Measurements from ENCODE around the gene PLXNB3.

PLXNB3 gene

DNA sequence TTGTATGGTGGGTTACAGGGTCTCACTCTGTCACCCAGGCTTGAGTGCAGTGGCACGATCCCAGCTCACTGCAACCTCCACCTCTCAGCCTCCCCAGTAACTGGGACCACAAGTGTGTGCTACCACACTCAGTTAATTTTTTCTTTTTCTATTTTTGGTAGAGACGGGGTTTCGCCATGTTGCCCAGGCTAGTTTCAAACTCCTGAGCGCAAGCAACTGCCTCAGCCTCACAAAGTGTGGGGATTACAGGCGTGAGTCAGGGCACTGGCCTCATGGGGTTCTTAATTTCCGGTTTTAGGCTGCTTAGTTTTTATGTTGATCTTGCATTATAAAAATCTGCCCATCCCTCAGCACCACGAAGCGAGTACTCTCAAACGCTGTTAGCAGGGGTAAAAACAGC lies 46.6 kb upstream of the PLXNB3 start (continued):
- TF ChIP-seq, protein P1, sequence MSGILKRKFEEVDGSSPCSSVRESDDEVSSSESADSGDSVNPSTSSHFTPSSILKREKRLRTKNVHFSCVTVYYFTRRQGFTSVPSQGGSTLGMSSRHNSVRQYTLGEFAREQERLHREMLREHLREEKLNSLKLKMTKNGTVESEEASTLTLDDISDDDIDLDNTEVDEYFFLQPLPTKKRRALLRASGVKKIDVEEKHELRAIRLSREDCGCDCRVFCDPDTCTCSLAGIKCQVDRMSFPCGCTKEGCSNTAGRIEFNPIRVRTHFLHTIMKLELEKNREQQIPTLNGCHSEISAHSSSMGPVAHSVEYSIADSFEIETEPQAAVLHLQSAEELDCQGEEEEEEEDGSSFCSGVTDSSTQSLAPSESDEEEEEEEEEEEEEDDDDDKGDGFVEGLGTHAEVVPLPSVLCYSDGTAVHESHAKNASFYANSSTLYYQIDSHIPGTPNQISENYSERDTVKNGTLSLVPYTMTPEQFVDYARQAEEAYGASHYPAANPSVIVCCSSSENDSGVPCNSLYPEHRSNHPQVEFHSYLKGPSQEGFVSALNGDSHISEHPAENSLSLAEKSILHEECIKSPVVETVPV (CRISPR knock-in tag; IDR thresholded peaks at IDR 0.05), result no peak
- TF ChIP-seq RARB (CRISPR knock-in tag; IDR thresholded peaks at IDR 0.05) (no peak), ZFP3 (CRISPR knock-in tag; IDR thresholded peaks at IDR 0.05) (no peak)
- TF ChIP-seq, protein P2, sequence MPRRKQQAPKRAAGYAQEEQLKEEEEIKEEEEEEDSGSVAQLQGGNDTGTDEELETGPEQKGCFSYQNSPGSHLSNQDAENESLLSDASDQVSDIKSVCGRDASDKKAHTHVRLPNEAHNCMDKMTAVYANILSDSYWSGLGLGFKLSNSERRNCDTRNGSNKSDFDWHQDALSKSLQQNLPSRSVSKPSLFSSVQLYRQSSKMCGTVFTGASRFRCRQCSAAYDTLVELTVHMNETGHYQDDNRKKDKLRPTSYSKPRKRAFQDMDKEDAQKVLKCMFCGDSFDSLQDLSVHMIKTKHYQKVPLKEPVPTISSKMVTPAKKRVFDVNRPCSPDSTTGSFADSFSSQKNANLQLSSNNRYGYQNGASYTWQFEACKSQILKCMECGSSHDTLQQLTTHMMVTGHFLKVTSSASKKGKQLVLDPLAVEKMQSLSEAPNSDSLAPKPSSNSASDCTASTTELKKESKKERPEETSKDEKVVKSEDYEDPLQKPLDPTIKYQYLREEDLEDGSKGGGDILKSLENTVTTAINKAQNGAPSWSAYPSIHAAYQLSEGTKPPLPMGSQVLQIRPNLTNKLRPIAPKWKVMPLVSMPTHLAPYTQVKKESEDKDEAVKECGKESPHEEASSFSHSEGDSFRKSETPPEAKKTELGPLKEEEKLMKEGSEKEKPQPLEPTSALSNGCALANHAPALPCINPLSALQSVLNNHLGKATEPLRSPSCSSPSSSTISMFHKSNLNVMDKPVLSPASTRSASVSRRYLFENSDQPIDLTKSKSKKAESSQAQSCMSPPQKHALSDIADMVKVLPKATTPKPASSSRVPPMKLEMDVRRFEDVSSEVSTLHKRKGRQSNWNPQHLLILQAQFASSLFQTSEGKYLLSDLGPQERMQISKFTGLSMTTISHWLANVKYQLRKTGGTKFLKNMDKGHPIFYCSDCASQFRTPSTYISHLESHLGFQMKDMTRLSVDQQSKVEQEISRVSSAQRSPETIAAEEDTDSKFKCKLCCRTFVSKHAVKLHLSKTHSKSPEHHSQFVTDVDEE (CRISPR knock-in tag; IDR thresholded peaks at IDR 0.05), result no peak

DNA sequence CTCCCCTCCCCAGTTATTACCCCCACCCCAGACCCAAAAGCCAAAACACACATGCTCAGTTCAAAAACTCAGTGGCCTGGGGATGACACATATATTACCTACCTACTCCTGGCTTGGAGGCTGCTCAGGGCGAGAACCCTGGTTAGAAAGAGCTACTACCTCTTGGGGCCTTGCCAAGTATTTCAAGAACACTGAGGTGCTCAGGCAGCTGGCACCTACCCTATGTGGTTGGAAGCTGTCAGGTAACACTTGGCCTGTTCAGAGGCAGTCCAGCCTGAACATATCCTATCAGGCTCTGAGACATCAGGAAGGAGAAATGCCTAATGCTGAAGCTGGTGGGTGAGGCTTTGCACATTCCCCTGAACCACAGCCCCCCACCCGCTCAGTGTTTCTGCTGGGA lies 44.8 kb upstream of the PLXNB3 start:
- no peak for ATAC-seq
- TF ChIP-seq ZFP30 (CRISPR knock-in tag; IDR thresholded peaks at IDR 0.05) (no peak), PPARA (CRISPR knock-in tag; IDR thresholded peaks at IDR 0.05; ENCODE audit: borderline replicate concordance) (no peak), ZNF8 (CRISPR knock-in tag; IDR thresholded peaks at IDR 0.05) (no peak), ARNTL (CRISPR knock-in tag; IDR thresholded peaks at IDR 0.05; ENCODE audit: borderline replicate concordance, low read depth) (no peak)

DNA sequence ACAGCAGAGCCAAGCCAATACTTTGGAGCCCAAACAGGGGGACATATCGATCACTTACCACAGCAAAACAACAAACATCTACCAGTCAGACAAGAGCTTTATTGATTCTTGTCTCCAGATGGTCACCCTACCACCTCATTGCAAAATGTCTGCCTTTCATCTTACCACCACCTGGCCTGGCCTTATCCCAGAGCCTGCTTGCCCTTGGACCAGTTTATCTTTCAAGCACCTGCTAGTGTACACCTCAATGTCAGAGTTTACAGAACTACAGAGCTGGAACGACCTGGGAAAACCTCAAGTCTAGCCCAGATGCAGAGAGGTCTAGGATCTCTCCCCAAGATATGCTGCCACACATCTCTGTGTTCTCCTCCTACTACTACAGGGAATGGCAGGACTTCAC lies 44.3 kb upstream of the PLXNB3 start:
- TF ChIP-seq GLIS3 (CRISPR knock-in tag; IDR thresholded peaks at IDR 0.05), result no peak
- no peak for TF ChIP-seq ZC3H10 (CRISPR knock-in tag; IDR thresholded peaks at IDR 0.05)
- TF ChIP-seq ZNF8 (CRISPR knock-in tag; IDR thresholded peaks at IDR 0.05), result no peak
- TF ChIP-seq ZFP30 (CRISPR knock-in tag; IDR thresholded peaks at IDR 0.05), result no peak
- TF ChIP-seq TOX (CRISPR knock-in tag; IDR thresholded peaks at IDR 0.05; ENCODE audit: borderline replicate concordance), result no peak
- TF ChIP-seq SNAI2 (CRISPR knock-in tag; IDR thresholded peaks at IDR 0.05), result no peak
- ATAC-seq, result no peak

DNA sequence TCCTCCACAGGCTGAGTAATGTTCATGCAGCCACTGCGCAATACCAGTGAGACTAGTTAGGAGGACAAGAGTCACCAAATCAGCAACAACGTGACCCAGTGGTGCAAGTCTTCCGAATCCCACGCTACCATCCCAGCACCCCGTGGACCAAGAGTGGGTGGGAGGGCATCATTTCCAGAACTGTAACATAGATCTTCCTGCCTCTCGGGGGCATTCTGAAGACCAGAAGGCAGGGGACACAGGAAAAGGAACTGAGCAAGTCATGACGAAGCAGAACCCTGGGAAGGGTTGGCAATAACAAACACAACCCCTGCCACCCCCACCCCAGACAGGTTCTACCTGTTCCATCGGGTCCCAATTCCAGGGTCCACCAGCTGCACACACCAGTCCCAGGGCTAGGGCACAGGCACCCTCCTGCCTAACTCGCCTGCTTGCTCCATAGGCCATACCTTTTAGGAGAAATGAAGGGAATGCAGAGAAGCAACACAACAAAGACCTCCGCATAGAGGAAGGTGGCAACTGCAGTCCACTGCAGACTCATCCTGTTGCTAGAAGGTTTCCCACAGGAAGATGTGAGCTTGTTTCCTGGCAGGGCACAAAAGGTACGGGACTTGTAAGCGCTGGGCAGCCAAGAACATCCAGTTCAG lies 41.2 kb upstream of the PLXNB3 start:
- TF ChIP-seq ZFP3 (CRISPR knock-in tag; IDR thresholded peaks at IDR 0.05) (no peak), CSDC2 (CRISPR knock-in tag; IDR thresholded peaks at IDR 0.05) (no peak), GLIS3 (CRISPR knock-in tag; IDR thresholded peaks at IDR 0.05) (no peak), ZNF70 (CRISPR knock-in tag; IDR thresholded peaks at IDR 0.05) (no peak), OSR1 (CRISPR knock-in tag; IDR thresholded peaks at IDR 0.05) (no peak), TOX (CRISPR knock-in tag; IDR thresholded peaks at IDR 0.05; ENCODE audit: borderline replicate concordance) (no peak), ZC3H10 (CRISPR knock-in tag; IDR thresholded peaks at IDR 0.05) (no peak), ZFP30 (CRISPR knock-in tag; IDR thresholded peaks at IDR 0.05) (no peak), BACH2 (CRISPR knock-in tag; IDR thresholded peaks at IDR 0.05; ENCODE audit: borderline replicate concordance) (no peak), ESRRG (CRISPR knock-in tag; IDR thresholded peaks at IDR 0.05) (no peak), ZNF565 (CRISPR knock-in tag; conservative IDR thresholded peaks at IDR 0.05; ENCODE audit: low read depth) (no peak), ISL1 (CRISPR knock-in tag; IDR thresholded peaks at IDR 0.05) (no peak), TCF4 (CRISPR knock-in tag; IDR thresholded peaks at IDR 0.05; ENCODE audit: borderline replicate concordance) (no peak), ARNTL (CRISPR knock-in tag; IDR thresholded peaks at IDR 0.05; ENCODE audit: borderline replicate concordance, low read depth) (no peak)
- TF ChIP-seq, protein P1 (CRISPR knock-in tag; IDR thresholded peaks at IDR 0.05), result no peak
- TF ChIP-seq, protein P3, sequence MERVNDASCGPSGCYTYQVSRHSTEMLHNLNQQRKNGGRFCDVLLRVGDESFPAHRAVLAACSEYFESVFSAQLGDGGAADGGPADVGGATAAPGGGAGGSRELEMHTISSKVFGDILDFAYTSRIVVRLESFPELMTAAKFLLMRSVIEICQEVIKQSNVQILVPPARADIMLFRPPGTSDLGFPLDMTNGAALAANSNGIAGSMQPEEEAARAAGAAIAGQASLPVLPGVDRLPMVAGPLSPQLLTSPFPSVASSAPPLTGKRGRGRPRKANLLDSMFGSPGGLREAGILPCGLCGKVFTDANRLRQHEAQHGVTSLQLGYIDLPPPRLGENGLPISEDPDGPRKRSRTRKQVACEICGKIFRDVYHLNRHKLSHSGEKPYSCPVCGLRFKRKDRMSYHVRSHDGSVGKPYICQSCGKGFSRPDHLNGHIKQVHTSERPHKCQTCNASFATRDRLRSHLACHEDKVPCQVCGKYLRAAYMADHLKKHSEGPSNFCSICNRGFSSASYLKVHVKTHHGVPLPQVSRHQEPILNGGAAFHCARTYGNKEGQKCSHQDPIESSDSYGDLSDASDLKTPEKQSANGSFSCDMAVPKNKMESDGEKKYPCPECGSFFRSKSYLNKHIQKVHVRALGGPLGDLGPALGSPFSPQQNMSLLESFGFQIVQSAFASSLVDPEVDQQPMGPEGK (CRISPR knock-in tag; IDR thresholded peaks at IDR 0.05; ENCODE audit: borderline replicate concordance), result no peak
- TF ChIP-seq, protein P2 (CRISPR knock-in tag; IDR thresholded peaks at IDR 0.05), result no peak
- TF ChIP-seq, protein P4, sequence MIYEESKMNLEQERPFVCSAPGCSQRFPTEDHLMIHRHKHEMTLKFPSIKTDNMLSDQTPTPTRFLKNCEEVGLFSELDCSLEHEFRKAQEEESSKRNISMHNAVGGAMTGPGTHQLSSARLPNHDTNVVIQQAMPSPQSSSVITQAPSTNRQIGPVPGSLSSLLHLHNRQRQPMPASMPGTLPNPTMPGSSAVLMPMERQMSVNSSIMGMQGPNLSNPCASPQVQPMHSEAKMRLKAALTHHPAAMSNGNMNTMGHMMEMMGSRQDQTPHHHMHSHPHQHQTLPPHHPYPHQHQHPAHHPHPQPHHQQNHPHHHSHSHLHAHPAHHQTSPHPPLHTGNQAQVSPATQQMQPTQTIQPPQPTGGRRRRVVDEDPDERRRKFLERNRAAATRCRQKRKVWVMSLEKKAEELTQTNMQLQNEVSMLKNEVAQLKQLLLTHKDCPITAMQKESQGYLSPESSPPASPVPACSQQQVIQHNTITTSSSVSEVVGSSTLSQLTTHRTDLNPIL (CRISPR knock-in tag; IDR thresholded peaks at IDR 0.05; ENCODE audit: low read depth), result no peak
- ATAC-seq, result no peak
